HG03064 (cell line): ENCODE data around the gene RHEBL1.

Source experiments
- ATAC-seq: cut with Tn5 transposase; IDR thresholded peaks from one replicate; pipeline ENCODE4 v1.9.1; 2021; ENCODE audit warnings: low read depth; ENCODE audit not compliant: unreplicated experiment

RHEBL1 gene

DNA sequence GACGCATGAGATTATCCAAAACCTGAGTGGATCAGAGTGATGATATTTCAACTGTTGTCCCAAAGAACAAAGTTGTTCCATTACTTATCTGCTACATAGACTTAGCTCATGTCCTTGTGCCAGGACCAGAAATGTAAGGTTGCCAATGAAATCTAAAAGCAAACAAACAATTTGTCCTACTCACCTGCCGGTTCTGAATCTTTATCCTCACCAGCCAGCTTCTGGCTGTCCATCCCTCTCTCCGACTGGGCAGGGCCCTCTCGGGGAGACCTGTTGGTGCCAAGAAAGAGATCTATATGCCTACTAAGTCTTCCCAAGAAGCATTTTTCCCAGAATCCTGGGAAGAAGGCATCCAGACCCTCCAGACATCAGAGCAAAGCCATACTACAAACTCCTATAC lies 14.7 kb downstream of the RHEBL1 start:
- ATAC-seq, result no peak

DNA sequence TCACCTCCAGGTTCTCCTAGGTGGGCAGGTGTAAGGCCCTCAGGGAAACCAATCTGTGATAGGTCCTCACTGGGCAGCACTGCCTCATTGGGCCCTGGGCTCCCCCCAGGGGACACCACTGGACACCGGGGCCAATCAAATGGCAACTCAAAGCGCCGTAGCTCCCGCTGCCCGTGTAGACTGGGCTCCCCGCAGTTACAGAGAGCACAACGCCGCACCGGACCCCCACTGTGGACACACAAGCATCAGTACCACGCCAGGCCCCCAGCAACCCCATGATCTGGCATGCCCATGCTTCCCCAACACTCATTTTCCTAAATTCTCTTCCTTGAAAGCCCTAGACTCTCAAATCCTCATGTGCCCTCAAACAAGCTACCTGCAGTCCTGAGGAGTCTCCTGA lies 15.3 kb downstream of the RHEBL1 start:
- ATAC-seq, result no peak

DNA sequence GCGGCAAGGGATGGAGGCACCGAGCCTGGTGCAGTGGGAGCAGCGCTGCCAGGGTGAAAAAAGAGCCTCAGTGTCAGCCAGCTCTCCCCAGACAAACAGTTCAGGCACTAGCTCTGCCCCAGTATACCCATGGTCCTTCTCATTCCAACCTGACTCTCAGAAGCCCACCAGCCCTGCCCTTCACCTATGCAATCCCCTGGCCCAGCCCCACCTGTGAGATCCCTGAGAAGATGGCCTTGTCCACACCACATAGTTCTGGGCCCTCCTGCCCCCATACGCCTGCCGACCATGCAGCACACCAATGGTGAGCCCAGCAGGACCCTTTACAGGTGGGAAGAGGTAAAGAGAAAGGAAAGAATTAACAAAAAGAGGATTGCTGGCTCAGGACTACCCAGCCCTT lies 15.7 kb downstream of the RHEBL1 start:
- no peak for ATAC-seq

DNA sequence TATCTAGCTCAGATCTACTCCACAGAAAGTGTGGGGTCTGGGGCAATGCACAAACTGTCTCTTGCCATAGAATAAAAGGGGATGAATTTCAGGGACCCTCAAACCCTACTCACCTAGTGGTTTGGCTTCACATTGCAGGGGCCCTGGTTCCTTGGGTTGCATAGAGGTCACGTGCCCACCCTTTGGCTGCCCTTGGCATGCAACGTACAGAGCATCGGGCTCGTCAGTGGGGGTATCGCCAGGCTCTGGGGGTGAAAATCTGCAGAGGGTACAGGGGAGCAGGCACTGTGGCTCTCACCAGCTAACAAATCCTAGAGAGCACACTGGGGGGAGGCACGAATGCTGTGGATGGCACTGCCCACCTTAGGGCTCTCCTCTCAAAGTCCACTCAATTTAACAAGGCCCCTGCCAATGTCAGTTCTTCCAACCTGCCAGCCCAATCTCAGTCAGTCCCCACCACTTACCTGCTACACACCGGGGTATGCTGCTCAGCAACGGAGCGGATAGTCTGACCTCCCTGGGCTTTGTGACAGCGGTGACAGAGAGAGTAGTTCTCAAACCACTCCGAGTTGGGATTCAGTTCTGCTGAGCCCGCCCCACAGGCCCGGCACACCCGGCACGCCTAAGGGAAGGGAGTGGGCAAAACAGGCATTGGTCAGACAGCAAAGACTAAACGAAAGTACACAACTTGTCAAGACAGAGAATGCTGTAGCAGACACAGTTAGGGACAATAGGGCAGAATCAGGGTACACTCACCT lies 17.1 kb downstream of the RHEBL1 start:
- ATAC-seq, result no peak

DNA sequence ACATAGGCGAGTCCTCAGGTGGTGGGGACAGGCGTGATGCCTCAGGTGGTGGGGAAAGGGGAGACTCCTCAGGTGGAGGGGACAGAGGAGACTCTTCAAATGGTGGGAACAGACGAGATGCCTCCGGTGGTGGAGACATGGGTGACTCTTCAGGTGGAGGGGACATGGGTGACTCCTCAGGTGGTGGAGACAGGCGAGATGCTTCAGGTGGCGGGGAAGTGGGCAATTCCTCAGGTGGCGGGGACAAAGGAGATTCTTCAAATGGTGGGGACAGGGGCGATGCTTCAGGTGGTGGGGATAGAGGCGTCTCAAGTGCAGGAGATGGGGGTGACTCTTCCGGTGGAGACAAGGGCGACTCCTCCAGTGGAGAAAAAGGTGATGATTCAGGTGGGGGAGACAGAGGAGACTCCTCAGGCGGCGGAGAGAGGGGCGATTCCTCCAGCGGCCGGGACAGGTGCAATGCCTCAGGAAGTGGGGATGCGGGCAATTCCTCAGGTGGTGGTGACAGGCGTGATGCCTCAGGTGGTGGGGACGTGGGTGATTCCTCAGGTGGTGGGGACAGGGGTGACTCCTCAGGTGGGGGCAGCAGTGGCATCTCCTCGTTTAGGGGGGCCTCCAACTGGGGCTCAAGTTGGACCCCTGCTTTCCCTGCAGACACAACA lies 17.9 kb downstream of the RHEBL1 start:
- no peak for ATAC-seq

DNA sequence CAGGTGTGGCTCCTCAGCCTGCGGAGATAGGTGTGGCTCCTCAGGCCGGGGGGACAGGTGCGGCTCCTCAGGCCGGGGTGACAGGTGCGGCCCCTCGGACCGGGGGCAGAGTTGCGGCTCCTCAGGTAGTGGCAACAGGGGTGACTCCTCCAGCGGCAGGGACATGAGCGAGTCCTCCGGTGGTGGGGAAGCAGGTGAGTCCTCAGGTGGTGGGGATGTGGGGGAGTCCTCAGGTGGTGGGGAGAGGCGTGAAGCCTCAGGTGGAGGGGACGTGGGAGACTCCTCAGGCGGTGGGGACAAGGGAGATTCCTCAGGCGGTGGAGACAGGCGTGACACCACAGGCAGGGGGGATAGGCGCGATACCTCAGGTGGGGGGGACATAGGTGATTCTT lies 18.4 kb downstream of the RHEBL1 start:
- ATAC-seq, result no peak

DNA sequence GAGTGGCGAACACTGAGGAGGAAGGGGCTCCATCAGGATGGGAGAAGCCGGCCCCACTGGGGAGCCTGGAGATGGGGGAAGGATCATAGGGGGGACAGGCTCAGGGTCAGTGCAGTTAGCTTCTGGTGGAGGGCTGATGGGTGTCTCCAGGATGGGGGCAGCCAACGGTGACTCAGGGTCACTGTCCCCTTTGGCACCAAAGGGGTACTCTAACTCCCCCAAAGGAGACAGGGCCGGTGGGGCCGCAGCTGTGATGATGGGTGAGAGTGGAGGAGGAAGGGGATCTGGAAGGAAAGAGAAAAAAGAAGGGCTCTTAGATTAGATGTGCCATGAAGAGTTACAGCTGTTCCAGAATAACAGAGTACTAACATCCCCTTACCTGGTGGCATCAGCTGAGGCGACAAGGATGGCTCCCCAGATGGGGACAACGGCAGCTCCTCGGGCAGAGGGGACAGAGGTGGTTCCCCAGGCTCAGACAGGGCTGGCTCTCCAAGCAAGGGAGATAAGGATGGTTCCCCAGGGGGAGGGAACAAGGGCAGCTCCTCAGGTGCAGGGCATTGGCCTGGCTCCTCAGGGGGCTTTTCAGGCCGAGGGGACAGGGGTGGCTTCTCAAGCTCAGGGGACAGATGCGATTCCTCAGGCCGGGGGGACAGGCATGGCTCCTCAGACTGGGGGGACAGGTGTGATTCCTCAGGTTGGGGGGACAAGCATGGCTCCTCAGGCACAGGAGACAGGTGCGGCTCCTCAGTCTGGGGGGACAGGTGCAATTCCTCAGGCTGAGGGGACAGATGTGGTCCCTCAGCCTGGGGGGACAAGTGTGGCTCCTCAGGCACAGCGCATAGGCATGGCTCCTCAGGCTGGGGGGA lies 19.0 kb downstream of the RHEBL1 start:
- ATAC-seq, result no peak

DNA sequence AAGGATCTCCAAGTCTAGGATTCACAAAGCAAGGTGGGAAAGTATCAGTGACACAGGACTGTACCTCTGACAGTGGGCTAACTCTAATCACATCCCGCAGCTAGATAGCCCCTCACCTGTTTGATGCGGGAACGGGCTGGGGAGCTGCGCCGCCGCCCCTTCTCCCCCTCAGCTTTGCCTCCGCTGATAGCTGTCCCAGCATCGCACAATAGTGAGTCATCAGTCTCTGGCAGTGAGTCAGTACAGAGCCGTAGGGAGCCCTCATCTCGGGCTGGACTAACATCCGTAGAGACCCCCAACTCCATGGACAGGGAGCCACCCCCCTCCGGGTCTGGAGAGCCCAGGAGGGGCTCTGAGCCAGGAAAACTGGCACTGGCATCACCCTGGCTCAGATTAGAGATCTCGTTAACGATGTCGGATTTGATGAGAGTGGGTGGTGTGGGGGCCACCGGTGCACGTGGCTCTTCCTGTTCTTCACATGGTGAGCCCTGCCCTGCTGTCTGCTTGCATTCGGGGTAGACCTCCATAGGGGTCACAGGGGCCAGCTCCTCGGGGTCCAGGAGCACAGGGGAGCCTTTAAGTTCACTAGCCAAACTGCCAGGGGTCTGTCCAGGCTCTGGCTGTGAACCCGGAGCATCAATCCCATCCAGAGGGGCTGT lies 20.1 kb downstream of the RHEBL1 start:
- no peak for ATAC-seq

DNA sequence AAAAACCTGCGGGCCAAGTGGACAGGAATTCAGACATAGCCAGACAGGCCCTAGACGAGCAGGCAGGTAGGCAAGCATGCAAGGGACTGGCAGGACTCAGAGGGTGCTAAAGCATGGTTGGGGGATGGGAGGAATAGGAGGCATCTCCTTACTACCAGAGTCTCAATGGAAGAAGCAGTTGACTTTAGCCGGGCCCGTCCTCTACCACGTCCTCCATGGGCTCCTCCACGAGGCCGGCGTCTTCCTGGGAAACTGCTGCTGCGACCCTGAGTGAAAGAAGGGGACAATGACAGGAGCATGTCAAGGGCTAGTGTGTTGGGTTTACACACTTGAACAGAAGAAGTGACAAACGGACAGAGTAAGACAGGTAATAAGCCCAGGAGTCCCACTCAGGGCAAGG lies 20.8 kb downstream of the RHEBL1 start:
- ATAC-seq, result no peak

DNA sequence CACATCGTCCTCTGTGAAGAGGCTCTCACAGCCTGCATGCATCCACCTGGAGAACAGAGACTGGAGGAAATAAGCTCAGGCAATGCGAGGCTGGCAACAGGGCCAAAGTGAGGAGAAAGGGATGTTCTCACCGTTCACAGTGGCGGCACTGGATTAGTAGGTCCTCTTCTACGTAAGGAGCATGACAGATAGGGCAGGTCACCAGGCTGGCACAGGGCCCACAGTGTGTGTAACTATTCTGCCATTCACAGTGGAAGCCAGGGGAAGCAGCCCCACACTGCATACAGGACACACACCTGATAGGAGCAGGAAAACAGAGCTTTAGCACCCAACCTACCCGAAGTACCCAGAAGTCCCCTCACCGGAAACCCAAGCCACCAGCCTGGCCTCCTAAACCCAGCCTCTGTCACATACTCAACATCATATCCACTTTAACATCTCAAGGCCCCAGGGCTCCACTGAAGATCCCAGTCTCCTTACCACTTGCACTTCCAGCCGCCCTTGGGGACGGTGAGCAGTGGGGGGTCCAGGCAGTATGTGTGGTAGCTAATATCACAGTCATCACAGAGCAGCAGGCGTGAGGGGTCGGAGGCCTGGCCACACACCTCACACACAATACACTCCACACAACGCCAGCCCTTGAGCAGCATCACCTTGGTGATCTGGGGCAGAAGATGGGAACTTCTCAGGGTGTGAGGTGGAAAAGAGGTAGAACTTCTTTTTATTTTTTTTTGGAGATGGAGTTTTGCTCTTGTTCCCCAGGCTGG lies 23.5 kb downstream of the RHEBL1 start:
- no peak for ATAC-seq

DNA sequence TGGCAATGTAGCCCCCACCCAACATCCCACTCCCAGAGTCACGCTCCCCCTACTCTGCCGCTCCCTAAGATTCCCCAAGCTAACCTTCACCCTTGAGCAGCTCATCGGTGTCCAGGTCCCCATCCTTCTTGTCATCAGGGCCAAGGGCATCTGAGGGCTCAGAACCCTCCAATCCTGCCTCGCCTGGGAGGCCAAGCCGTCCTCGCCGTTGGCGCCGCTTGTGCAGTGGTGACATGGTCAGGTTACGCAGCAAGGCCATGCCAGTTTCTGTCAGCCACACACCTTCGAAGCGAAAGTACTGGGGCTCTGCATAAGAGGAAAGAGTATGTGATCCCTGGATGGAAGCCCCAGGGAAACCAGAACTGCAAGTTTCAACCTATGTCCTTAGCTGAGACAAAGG lies 25.1 kb downstream of the RHEBL1 start:
- no peak for ATAC-seq

DNA sequence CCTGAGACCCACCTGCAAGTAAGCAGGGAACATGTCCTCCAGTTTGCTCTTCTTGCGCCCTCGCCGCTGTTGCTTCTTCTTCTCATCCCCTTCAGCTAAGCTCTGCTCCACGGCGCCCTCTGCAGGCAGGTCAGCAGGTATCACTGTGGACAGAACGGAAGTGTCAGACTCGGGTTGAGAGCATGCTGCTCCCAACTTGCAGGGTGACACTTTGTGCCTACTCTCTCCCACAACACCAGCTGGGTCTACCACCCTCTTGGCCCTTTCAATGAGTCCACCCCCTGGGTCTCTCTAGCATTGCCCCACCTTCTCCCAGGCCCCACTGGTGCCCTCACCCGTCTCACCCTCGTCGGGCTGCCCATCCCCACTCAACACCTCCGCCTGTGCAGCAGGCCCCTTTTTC lies 25.9 kb downstream of the RHEBL1 start:
- no peak for ATAC-seq

DNA sequence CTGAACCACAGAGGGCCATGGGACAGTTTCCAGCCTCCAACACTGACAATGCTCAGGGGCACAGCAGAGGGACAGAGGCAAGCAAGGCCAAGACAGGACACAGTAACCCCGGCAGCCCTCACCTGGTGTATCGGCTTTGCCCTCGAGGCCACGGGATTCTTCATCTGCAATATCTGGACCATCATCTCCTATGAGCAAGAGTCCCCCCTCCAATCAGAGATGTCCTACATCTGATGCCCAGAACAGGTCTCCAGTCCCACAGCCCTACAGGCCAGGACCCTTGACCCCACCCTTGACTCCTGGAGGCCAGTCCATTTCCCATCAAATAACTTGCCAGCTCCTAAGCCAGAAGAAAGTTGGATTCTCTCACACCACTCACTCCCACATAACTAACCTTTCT lies 26.5 kb downstream of the RHEBL1 start:
- ATAC-seq, result no peak

DNA sequence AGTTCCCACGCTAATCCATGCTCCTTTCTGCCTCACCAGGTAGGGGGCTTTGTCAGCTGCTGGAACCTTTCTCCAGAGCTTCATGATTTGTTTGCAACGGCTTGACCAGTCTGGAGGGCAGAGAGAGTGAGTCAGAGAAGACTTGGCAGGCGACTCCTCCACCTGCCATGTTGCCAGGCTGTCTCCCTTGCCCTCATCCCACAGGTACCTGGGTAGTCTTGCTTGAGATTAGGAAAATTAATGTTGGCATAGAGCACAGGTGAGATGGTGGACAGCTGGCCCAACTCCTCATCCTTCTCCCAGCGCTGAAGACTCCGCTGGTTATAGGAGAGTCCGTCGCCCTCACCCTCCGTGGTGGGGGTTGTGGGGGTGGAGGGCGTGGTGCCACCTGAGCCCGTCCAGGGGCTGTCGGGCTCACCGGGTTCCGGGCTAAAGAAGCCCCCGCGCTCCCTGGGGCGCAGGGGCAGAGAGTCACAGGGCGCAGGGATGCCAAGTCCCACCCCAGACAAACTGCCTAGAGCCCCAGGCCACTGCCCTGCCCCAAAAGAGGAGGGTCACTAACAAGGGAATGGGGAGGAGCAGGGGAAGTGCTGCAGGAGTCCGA lies 27.8 kb downstream of the RHEBL1 start:
- no peak for ATAC-seq

DNA sequence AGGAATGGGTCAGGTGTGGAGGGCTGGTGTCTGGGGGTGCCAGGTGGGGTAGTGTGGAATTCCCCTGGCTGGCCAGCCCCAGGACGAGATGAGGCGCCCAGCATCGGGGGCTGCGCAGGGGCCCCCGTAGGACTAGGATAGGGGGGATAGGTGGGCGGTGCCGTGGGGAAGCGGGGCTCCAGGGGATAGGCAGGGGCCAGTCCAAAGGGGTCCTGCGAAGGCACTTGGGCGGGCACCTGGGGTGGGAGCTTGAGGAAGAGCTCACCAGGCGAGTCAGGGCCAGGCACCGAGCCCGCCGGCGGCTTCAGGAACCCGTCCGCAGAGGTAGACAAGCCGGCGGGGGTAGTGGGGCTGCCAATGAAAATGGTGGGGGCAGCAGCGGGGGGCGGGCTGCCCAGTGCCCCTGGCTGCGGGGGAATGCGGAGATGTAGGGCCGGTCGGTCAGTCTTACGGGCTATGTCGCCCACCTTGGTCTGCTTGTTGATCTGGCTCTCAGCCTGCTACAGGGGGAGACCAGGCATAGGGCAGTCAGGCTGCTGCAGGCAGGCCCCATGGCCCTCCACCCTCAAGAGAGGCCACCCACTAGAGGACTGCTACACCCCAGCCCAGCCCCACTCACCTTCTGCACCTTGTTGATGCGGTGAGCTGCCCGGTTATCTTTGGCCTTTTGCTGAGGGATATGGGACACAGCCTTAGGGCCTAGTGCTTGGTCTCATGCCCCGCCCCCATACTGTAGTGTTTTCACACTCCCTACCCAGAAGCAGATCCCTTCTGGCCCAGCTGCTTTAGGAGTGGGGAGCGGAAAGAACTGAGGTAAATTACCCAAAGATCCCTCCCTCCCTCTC lies 28.5 kb downstream of the RHEBL1 start:
- ATAC-seq, result no peak

DNA sequence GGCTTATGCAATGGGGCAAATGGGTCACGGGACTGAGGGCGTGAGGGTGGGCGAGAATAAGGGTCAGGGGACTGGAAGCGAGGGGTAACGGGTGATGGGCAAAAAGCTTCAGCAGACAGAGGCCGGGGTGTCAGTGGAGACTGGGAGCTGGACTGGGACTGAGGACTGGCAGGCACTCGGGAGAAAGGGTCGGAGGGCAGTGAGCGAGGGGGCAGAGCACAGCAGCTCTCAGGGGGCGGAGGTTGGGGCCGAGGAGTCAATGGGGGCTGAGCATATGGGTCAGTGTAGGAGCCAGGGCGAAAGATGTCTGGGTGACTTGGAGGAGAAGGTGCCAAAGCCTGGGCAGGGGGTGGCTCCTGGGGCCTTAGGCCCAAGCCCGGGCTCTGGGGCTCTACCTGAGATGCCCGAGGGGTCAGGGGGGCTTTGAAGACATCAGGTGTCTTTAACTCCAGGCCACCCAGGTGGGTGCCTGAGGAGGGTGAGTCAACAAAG lies 29.4 kb downstream of the RHEBL1 start:
- no peak for ATAC-seq

DNA sequence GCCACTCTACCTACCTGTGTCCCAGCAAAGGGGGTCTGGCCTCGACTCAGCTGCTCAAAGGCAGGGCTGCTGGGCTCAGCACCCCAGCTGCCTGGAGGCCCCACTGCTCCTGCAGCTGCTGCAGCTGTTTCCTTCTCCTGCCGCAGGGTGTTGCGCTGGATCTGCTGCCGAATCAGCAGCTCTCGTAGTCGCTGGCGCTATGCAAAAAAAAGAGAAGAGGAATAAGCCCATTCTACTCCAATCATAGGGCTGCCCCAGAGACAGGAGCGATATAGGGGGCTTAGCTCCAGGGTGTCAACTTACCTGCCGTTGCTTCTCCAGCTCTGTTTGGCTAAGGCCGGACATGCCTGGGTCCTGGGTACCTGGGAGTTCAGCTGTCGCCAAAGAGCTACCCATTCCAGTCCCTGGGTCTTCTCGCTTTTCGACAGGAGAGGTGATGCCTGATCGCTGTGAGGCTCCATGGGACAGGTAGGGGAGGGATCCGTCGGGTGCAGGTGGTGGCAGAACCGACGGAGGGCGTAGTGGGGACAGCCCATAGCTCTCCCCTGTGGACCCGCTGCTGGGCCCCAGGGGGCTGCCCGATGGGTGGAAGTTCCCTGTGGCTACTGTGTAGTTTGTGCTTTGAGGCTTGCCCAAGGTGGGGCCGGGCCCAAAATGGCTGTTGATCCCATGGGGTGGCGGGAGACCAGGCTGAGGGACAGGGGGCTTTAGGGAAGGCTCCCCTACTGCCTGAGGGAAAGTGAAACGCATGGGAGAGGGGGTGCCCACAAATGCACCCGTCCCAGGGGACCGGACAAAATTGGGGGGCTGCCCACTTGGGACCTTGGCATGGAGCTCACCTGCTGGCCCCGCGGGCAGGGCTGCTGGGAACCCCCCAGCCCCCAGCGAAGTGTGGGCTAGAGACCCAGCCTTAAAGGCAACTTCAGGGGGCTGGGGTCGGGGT lies 30.1 kb downstream of the RHEBL1 start:
- ATAC-seq, result no peak
